RPMI8226 (cell line): Measurements from ENCODE around the gene ZNF865.

Source experiments
- DNase-seq: peaks from one replicate; pipeline ENCODE4 v3.0.0-alpha.2; 2015

ZNF865 gene

DNA sequence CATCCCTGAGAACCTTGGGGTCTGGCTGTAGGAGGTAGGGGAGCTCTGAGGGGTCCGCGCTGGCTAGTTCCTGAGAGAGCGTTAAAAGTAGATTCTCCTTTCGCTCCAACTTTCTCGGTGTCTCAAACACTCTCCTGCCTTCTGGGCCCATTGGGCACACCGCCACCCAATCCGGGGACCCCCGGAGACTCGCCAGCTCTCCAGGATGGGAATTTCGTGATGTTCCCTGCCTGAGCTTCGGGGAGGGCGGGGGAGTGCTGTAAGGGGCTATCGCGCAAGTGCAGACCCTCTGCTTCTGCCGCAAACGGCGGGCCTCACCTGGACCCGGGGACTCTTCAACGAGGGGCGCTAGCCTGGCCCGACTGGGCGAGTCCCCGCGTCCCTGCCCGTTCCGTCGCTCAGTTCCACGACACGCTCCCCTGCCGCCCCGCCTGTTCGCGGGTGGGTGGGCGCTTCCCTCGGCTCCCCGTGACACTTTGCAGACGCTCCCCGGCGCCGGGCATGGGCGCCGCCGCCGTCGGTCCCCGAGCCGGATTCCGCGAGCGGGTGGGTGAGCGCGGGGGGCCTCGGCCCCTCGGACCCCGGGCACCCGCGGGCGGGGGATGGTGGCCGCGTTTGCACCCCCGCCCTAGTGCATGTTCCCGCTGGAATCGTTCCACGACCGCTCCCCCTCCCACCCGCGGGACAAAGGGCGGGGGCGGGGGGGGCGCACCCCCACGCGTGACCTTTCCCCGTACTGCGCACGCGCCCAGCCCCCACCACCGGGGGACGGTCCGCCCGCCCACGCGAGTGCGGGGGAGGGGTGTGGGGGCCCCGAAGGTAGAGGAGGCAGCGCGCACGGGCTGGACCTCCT, 42.5 kb downstream of the ZNF865 start, which contains the start of gene CCDC106:
TSS of gene CCDC106 (plus strand) at position 481 of the 853 bp plus-strand sequence. CDS start 835 bp downstream, outside the sequence.
- DNase-seq, result peak; percentile 65

DNA sequence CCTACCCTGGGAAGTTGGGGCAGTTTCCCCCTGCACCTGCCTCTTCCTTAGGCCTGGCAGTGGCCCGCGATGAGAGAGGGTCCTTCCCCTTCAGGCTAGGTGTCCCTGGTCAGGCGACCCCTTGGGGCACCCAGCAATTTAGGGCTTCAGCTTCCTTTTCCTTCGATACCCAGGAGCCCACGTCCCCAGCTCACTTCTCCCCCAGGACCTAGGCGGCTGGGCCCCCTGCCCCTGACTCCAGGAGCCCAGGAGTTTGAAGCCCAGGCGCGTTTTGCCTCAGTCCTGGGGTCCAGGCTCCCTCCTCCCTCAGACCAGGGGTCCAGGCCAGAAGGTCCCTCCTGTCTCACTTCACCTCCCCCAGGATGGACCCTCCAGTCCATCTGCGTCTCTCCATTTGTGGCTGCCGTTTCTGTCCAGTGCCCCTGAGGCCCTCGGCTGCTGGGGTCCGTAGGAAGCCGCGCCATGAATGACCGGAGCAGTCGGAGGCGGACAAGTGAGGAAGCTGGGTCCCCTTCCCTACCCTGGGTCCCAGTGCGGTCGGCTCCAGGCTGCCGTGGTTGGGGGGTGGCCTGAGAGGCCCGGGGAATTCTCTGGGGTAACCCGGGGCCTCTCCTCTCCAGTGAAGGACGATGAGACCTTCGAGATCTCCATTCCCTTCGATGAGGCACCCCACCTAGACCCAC, 43.3 kb downstream of the ZNF865 start:
- DNase-seq, result no peak

GRCh38 chr19:55649268-55650125, 44.0 kb downstream of the ZNF865 start:
- no peak for DNase-seq

DNA sequence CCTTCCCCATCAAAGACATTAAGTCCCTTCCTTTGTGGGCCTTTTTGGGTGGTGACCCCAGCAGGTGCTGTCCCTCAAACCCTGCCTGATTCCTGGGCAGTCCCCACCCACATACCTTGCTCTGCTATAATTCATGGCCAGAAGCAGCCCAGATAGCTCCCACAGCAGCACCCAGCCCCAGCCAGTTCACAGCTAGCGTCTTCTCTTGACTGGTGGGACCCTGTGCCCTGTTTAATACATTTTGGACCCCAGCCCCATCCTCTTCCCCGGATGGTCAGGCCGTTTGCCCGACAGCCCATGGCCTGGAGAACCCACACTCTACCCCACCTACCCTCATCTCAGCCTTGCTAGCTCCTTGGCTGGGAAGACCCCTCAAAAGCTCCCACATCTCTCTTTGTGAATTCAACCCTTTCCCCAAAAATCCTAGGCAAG, 44.7 kb downstream of the ZNF865 start:
- no peak for DNase-seq

DNA sequence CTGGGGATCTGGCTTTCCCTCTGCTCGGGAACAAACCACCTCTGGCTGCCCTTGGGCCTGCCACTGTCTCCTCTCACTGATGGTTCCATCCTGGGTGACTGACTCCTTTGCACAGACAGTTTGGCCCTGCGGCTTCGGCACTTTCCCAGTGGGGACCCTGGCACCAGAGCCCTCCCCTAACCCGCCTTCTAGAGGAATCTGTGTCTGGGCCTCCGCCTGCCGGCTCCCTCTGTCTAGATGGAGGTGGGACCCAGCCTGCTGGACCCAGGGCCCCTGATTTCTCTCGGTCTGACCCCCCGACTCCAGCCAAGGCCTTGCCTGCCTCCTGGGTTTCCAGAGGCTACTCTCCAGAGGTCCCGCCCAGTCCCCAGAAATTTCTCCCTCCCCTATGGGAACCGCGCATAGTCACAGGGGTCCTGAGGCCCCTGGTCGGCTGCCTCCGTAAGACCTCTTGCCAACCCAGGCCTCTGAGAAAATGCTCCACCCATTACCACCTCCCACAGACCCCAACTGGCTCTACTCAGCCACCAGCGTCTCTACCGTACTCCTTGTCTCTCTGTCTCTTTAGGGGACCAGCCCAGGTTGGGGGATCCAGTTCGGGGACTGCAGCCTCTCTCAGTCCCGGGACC, 45.3 kb downstream of the ZNF865 start:
- no peak for DNase-seq

DNA sequence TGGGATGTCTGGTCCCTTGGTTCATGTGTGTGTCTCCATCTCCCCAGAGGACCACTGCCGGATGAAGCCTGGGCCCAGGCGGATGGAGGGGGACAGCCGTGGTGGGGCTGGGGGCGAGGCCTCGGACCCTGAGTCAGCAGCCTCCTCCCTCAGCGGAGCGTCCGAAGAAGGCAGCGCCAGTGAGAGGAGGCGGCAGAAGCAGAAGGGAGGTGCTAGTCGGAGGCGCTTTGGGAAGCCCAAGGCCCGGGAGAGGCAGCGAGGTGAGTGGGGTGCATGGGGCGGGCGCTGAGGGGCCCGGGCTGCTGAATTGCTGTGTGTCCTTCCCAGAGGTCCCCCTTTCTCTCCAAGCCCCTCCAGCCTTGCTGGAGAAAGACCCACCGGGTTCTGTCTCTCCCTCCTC, 45.8 kb downstream of the ZNF865 start:
- no peak for DNase-seq

DNA sequence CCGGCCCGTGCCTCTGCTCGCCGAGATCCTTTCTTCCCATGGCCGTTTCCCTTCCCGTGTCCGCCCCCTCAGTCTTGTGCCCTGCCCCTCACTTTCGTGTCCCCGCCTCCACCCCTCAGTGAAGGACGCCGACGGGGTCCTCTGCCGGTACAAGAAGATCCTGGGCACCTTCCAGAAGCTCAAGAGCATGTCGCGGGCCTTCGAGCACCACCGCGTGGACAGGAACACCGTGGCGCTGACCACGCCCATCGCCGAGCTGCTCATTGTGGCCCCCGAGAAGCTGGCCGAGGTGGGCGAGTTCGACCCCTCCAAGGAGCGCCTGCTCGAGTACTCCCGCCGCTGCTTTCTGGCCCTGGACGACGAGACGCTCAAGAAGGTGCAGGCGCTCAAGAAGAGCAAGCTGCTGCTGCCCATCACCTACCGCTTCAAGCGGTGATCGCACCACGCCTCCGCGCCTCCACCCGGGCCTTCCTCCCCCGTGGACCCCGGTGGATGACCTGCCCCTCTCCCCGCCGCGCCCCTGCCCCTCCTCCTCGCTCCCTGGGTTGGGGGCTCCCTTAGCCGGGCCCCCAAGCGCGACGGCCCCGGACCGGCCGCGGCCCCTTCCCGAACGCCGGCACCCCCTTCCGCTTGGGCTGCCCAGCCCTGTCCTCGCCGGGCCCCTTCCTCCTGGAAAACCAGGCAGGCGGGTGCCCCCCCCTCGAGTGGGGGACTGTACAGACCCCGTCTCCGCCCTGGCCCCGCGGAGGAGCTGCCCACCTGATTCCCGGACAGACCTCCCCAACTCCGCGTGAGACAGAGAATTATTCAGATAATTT, 47.1 kb downstream of the ZNF865 start:
- no peak for DNase-seq

- peak; percentile 98 for DNase-seq
Observed at GRCh38 chr19:55653651-55654322, 48.3 kb downstream of the ZNF865 start.

- DNase-seq, result peak; percentile 99
Observed at GRCh38 chr19:55654323-55654867, 48.9 kb downstream of the ZNF865 start.

- peak; percentile 94 for DNase-seq
Observed at GRCh38 chr19:55654868-55655647, 49.6 kb downstream of the ZNF865 start, which contains the start of gene U2AF2. Gene U2AF2, plus strand, starts transcription at chr19:55655035. Its CDS starts 70 bp downstream, at chr19:55655105.

- DNase-seq, result no peak
Observed at GRCh38 chr19:55655648-55656040, 50.2 kb downstream of the ZNF865 start.

DNA sequence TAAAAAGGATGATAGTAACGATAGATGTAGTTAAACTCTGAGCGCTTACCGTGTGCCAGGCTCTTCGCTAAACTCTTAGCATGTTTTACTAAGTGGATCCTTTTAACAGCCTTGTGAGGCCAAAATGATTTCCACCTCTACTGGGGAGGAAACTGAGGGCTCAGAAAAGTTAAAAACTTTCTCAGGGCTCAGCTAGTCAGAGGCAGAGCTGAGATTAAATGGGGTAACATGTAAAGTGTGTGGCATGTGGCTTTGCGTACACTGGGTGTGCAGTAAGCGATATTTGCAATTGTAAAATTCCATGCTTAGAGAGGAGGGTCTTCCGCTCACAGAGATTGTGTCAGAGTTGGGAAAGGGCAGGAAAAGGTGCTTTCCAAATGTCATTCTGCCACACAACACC, 51.1 kb downstream of the ZNF865 start:
- DNase-seq, result peak; percentile 19

DNA sequence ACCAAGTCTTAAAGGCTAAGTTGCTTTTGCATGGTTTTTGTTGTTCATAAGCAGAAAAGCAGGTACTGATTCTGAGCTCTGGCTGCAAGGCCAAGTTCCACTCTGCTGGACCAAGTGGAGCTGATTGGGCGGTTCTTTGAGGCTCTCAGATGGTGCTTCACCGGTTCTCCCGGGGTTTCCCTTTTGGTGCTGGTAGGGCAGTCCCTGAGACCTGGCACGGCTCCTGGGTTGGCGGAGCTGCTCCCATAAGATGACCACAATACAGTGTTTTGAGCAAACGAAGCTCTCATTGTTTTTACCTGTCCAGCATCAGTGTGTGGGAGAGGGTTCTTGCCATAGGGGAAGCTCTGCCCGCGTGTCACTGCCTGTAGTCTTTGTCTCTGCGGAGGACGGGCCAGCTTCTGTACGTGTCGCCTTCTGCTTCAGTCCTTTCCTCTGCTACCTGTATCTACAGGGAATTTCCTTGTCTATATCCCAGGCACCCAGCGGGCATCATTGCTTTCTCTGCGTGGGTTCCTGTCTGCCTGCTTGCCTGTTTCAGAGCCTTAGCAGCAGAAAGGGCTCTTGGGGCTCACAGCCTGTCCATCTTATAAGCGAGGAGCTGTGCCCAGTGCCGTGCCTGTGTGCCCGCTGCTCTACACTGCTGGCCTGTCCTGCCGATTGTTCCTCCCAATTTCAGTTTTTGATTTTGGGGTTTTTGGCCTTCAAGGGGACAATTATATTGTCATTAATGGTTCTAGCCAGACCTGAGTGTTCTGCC, 51.7 kb downstream of the ZNF865 start:
- DNase-seq, result peak; percentile 54

DNA sequence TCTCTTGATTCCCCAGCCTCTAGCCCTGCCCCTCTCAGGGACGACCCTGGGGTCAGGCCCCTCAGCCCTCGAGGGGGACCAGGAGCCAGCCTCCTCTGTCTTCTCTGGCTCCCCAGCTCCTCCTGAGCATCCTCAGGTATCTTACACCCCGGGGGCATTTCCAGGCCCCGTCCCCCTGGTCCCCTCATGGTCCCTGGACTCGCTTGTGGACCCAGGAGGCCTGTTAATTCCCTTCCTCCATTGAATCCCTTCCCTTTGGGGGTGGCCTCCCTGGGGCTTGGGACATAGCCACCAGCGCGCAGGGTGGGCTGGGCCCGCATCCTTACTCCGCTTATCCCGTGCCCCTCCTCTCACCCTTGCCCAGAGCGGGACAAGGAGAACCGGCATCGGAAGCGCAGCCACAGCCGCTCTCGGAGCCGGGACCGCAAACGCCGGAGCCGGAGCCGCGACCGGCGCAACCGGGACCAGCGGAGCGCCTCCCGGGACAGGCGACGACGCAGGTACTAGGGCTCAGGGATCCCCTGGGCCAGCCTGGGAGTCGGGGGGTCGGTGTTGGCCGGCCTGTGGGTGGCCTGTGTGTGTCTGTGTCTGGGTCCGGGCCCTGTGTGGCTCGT, 53.5 kb downstream of the ZNF865 start:
- DNase-seq, result no peak

- DNase-seq, result no peak
Observed at GRCh38 chr19:55659822-55660221, 54.4 kb downstream of the ZNF865 start.

DNA sequence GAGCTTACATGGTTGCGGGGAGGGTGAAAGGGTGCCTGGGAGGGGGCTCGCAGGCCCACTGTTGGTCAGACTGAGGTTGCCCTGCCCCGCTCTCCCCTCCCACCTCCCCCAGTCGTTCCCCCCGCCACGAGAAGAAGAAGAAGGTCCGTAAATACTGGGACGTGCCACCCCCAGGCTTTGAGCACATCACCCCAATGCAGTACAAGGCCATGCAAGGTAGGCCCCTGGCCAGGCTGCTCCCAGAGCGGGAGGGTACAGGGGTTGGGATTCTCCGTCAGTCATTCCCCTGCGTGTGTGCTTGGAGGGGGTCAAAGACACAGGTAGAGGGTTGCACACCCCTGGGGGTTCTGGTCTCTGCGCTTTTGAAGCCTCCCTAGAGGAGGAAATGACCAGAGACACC, 55.0 kb downstream of the ZNF865 start:
- no peak for DNase-seq

DNA sequence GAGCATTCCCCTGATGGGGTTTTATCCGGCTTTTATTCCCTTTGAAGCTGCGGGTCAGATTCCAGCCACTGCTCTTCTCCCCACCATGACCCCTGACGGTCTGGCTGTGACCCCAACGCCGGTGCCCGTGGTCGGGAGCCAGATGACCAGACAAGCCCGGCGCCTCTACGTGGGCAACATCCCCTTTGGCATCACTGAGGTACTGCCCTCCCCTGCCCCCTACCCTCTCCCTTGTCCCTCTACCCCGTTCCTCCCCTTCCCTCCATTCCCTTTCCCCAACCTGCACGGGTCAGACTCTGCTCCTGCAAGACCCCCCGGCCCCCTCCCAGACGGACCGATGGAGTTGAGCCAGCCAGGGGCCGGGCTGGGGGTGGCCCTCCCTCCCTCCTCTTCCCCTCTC, 55.5 kb downstream of the ZNF865 start:
- no peak for DNase-seq

GRCh38 chr19:55661826-55662225, 56.4 kb downstream of the ZNF865 start:
- DNase-seq, result no peak
